Pons (tissue), 1 donor: ENCODE results near the gene COPA.
A peak's percentile ranks its signal among the peaks of the same experiment; 100 is the strongest.
"Not testable (repeated sequence)": the region's sequence is repeated elsewhere in the genome, so short reads cannot be mapped to it uniquely, and the experiment has no call there.

ENCODE experiments used
- DNase-seq: peaks from one replicate; pipeline ENCODE4 v3.0.0-alpha.2; 2016; ENCODE audit warnings: low spot score

COPA gene

GRCh38 chr1:160325252-160325651, 17.8 kb downstream of the COPA start:
- no peak for DNase-seq

GRCh38 chr1:160322831-160323230, 20.2 kb downstream of the COPA start:
- DNase-seq, result no peak

- no peak for DNase-seq
These were observed 27.7 kb downstream of the COPA start for GRCh38 chr1:160315359-160315758.

GRCh38 chr1:160309571-160309970, 33.5 kb downstream of the COPA start:
- no peak for DNase-seq

GRCh38 chr1:160309185-160309557, 33.9 kb downstream of the COPA start:
- no peak for DNase-seq

- DNase-seq, result no peak
These were observed 34.4 kb downstream of the COPA start for GRCh38 chr1:160308451-160309184.

GRCh38 chr1:160307118-160307791, 35.8 kb downstream of the COPA start:
- DNase-seq, result no peak

GRCh38 chr1:160300173-160300572, 42.9 kb downstream of the COPA start:
- no peak for DNase-seq

GRCh38 chr1:160296036-160296435, 47.0 kb downstream of the COPA start:
- no peak for DNase-seq

GRCh38 chr1:160293020-160293968, 49.8 kb downstream of the COPA start:
- no peak for DNase-seq

GRCh38 chr1:160291248-160292220, 51.5 kb downstream of the COPA start:
- peak; percentile 79 for DNase-seq

GRCh38 chr1:160287769-160288168, 55.3 kb downstream of the COPA start:
- not testable (repeated sequence) for DNase-seq

- no peak for DNase-seq
These were observed 57.5 kb downstream of the COPA start for GRCh38 chr1:160285506-160285905.

- DNase-seq, result peak; percentile 91
These were observed 58.2 kb downstream of the COPA start, which contains the start of gene PEX19 for GRCh38 chr1:160284782-160285344. PEX19 (minus strand) TSS chr1:160285133; CDS start chr1:160285124, 9 bp downstream.

- DNase-seq, result no peak
These were observed 58.7 kb downstream of the COPA start for GRCh38 chr1:160284220-160284781.

GRCh38 chr1:160282807-160283206, 60.2 kb downstream of the COPA start:
- DNase-seq, result no peak

GRCh38 chr1:160277987-160278386, 65.1 kb downstream of the COPA start:
- no peak for DNase-seq

- no peak for DNase-seq
These were observed 65.7 kb downstream of the COPA start for GRCh38 chr1:160277330-160277729.

- no peak for DNase-seq
These were observed 72.0 kb downstream of the COPA start for GRCh38 chr1:160271025-160271424.

GRCh38 chr1:160267284-160267991, 75.6 kb downstream of the COPA start:
- DNase-seq, result no peak
